Stomach smooth muscle (tissue), 2 donors: Measurements from ENCODE around the gene C19orf85.
"Not testable (repeated sequence)": the region's sequence is repeated elsewhere in the genome, so short reads cannot be mapped to it uniquely, and the experiment has no call there.

ENCODE experiments used
- H3K27ac ChIP-seq: one replicate; pipeline ENCODE4 v1.7.0; 2013; ENCODE audit warnings: mild to moderate bottlenecking, low read length, inconsistent platforms
- H3K27me3 ChIP-seq, 2 donors: one replicate each; pipeline ENCODE4 v1.7.0; 2013; ENCODE audit warnings: low read length in 2 of 2; ENCODE audit not compliant: insufficient read depth in 2 of 2, control insufficient read depth in 1 of 2
- H3K36me3 ChIP-seq, 2 donors: one replicate each; pipeline ENCODE4 v1.7.0; 2013; ENCODE audit warnings: low read length in 2 of 2; ENCODE audit not compliant: control insufficient read depth in 2 of 2, insufficient read depth in 2 of 2
- H3K4me1 ChIP-seq: one replicate; pipeline ENCODE4 v1.7.0; 2013; ENCODE audit warnings: low read length; ENCODE audit not compliant: control insufficient read depth, insufficient read depth
- H3K4me3 ChIP-seq, 2 donors: one replicate each; pipeline ENCODE4 v1.7.0; 2013; ENCODE audit warnings: low read length in 2 of 2
- H3K9ac ChIP-seq, 2 donors: one replicate each; pipeline ENCODE4 v1.7.0; 2013; ENCODE audit warnings: low read length in 2 of 2, mild to moderate bottlenecking in 1 of 2
- H3K9me3 ChIP-seq, 2 donors: one replicate each; pipeline ENCODE4 v1.7.0; 2013; ENCODE audit warnings: low read length in 2 of 2; ENCODE audit not compliant: control insufficient read depth in 2 of 2
- donor health status: healthy.
- donor health status: Pancreatic carcinoma.

C19orf85 gene

GRCh38 chr19:55496820-55497219 is 32.3 kb upstream of the C19orf85 start:
- not testable (repeated sequence) for H3K9ac ChIP-seq, H3K4me3 ChIP-seq, H3K27me3 ChIP-seq, H3K27ac ChIP-seq, H3K9me3 ChIP-seq
- H3K4me1 ChIP-seq: peaks cover 39% of the 10 kb centered on the region
- H3K36me3 ChIP-seq: peaks cover 10 to 25% of the 10 kb centered on the region in 2 donors

GRCh38 chr19:55495646-55496349 is 31.2 kb upstream of the C19orf85 start:
- H3K9ac ChIP-seq: no peak overlapping the region
- peaks cover 6 to 16% of the 10 kb centered on the region in 2 donors for H3K36me3 ChIP-seq

GRCh38 chr19:55494172-55494761 is 29.7 kb upstream of the C19orf85 start:
- peak overlapping the region; percentile 11 for H3K27ac ChIP-seq
- H3K9ac ChIP-seq: peak overlapping the region in 1 of 2 donors; percentile 21
- H3K27me3 ChIP-seq: no peaks in the 10 kb centered on the region
- peaks cover 60% of the 10 kb centered on the region for H3K4me1 ChIP-seq
- H3K36me3 ChIP-seq: peaks cover 2 to 9% of the 10 kb centered on the region in 2 donors
- peak overlapping the region in 1 of 2 donors; percentile 62 for H3K4me3 ChIP-seq
- H3K9me3 ChIP-seq: no peaks in the 10 kb centered on the region

More at GRCh38 chr19:55495646-55496349, 31.2 kb upstream of the C19orf85 start:
- Histone ChIP-seq H3K4me1 (peaks cover 50% of the 10 kb centered on the region), H3K27ac (no peak overlapping the region), H3K9me3 (no peaks in the 10 kb centered on the region), H3K27me3 (no peaks in the 10 kb centered on the region), H3K4me3 (no peak overlapping the region)

GRCh38 chr19:55493645-55494171 is 29.2 kb upstream of the C19orf85 start:
- peaks cover 59% of the 10 kb centered on the region for H3K4me1 ChIP-seq
- peaks cover 2 to 9% of the 10 kb centered on the region in 2 donors for H3K36me3 ChIP-seq
- H3K9ac ChIP-seq: no peak overlapping the region
- peak overlapping the region; percentile 11 for H3K27ac ChIP-seq
- peak overlapping the region in 1 of 2 donors; percentile 62 for H3K4me3 ChIP-seq
- H3K27me3 ChIP-seq: no peaks in the 10 kb centered on the region
- H3K9me3 ChIP-seq: no peaks in the 10 kb centered on the region

GRCh38 chr19:55493052-55493644 is 28.6 kb upstream of the C19orf85 start:
- Histone ChIP-seq H3K4me3 (peak overlapping the region in 1 of 2 donors; percentile 22), H3K9me3 (no peaks in the 10 kb centered on the region), H3K27me3 (no peaks in the 10 kb centered on the region), H3K4me1 (peaks cover 58% of the 10 kb centered on the region), H3K9ac (no peak overlapping the region), H3K27ac (no peak overlapping the region), H3K36me3 (peaks cover 2 to 9% of the 10 kb centered on the region in 2 donors)

GRCh38 chr19:55492362-55492944 is 27.9 kb upstream of the C19orf85 start:
- peak overlapping the region in 1 of 2 donors; percentile 15 for H3K4me3 ChIP-seq
- peak overlapping the region; percentile 93 for H3K27ac ChIP-seq
- no peaks in the 10 kb centered on the region for H3K9me3 ChIP-seq
- peak overlapping the region in 1 of 2 donors; percentile 39 for H3K9ac ChIP-seq
- no peaks in the 10 kb centered on the region for H3K27me3 ChIP-seq
- peaks cover 60% of the 10 kb centered on the region for H3K4me1 ChIP-seq
- peaks cover 2 to 9% of the 10 kb centered on the region in 2 donors for H3K36me3 ChIP-seq

GRCh38 chr19:55491546-55492360 is 27.2 kb upstream of the C19orf85 start:
- Histone ChIP-seq H3K9me3 (no peaks in the 10 kb centered on the region), H3K27me3 (no peaks in the 10 kb centered on the region), H3K4me1 (peaks cover 67% of the 10 kb centered on the region), H3K36me3 (peaks cover 2 to 7% of the 10 kb centered on the region in 2 donors), H3K9ac (peak overlapping the region in 1 of 2 donors; percentile 39), H3K4me3 (peak overlapping the region in 1 of 2 donors; percentile 8), H3K27ac (peak overlapping the region; percentile 93)

GRCh38 chr19:55490478-55491432 is 26.2 kb upstream of the C19orf85 start:
- H3K9me3 ChIP-seq: no peaks in the 10 kb centered on the region
- peaks cover 77% of the 10 kb centered on the region for H3K4me1 ChIP-seq
- H3K27me3 ChIP-seq: no peaks in the 10 kb centered on the region
- peak overlapping the region; percentile 32 to 62 for H3K9ac ChIP-seq
- peak overlapping the region in 1 of 2 donors; percentile 8 for H3K4me3 ChIP-seq
- peaks cover 0 to 3% of the 10 kb centered on the region in 2 donors for H3K36me3 ChIP-seq
- peak overlapping the region; percentile 93 for H3K27ac ChIP-seq

GRCh38 chr19:55489711-55490477 is 25.3 kb upstream of the C19orf85 start:
- H3K4me3 ChIP-seq: peak overlapping the region in 1 of 2 donors; percentile 64
- no peaks in the 10 kb centered on the region for H3K9me3 ChIP-seq
- H3K27me3 ChIP-seq: no peaks in the 10 kb centered on the region
- H3K9ac ChIP-seq: peak overlapping the region; percentile 26 to 42
- H3K4me1 ChIP-seq: peaks cover 81% of the 10 kb centered on the region
- peak overlapping the region; percentile 93 for H3K27ac ChIP-seq
- H3K36me3 ChIP-seq: peaks cover 0 to 3% of the 10 kb centered on the region in 2 donors
